Measurements from ENCODE around the gene TMEM209.
"Not testable (repeated sequence)": the region's sequence is repeated elsewhere in the genome, so short reads cannot be mapped to it uniquely, and the experiment has no call there.

TMEM209 gene

DNA sequence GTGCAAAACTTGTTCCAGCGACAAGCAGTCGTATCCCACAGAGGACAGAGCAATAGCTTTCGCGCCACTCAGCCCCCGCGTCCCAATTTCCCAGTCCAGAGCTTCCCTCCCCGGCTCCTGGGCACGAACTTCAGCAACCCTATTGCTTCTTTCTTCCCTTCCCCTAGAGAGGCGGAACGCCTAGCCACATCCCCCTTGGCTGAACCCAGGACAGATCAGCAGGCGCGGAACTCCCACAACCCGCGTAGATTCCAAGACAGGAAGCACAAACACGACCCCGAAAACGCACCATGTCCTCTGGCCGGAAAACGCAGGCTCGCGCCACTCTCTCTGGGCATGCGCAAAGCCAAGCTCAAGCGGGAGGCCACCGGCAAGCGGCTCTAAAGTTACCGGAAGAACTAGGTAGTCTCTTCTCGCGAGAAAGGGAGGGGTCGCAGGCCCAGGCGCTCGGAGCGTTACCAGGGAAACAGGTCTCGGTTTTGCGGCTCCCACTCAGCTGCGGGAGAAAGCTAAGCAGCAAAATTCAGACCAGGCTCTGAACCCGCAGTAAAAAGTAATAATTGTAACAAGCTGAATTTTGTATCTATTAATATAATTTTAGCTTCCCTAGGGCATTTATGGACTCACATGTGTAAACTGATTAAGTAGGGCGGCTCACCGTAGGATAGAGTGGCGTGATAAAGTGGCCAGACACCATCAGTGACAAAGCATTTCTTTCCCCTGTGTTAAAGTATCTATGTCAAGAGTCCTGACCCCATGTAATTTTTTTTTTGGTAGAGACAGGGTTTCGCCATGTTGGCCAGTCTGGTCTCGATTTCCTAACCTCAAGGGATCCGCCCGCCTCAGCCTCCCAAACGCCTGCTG is at the start of gene TMEM209:
Gene TMEM209 (minus strand): TSS at position 323 of the 864 bp plus-strand sequence. CDS start 31 bp downstream, at position 292.
- TF ChIP-seq, protein P1, sequence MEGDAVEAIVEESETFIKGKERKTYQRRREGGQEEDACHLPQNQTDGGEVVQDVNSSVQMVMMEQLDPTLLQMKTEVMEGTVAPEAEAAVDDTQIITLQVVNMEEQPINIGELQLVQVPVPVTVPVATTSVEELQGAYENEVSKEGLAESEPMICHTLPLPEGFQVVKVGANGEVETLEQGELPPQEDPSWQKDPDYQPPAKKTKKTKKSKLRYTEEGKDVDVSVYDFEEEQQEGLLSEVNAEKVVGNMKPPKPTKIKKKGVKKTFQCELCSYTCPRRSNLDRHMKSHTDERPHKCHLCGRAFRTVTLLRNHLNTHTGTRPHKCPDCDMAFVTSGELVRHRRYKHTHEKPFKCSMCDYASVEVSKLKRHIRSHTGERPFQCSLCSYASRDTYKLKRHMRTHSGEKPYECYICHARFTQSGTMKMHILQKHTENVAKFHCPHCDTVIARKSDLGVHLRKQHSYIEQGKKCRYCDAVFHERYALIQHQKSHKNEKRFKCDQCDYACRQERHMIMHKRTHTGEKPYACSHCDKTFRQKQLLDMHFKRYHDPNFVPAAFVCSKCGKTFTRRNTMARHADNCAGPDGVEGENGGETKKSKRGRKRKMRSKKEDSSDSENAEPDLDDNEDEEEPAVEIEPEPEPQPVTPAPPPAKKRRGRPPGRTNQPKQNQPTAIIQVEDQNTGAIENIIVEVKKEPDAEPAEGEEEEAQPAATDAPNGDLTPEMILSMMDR (IDR thresholded peaks at IDR 0.05; ENCODE audit: low read depth, low read length, missing control alignments) = no peak
- peak; percentile 94 for DNase-seq (ENCODE audit: extremely low read depth, low read depth)
- H3K4me3 ChIP-seq (replicated peaks; ENCODE audit: low read depth, low read length) = peak within 1 kb of the TSS; percentile 82

DNA sequence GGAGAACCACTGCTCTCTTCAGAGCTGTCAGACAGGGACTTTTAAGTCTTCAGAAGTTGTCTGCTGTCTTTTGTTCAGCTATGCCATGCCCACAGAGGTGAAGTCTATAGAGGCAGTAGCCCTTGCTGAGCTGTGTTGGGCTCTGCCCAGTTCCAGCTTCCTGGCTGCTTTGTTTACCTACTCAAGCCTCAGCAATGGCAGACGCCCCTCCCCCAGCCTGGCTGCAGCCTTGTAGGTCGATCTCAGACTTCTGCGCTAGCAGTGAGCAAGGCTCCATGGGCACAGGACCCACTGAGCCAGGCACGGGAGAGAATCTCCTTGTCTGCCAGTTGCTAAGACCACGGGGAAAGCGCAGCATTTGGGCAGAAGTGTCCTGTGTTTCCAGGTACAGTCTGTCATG is 49.3 kb upstream of the TMEM209 start:
- H3K4me3 ChIP-seq (replicated peaks; ENCODE audit: low read depth, low read length) = no peak overlapping the region
- DNase-seq (ENCODE audit: extremely low read depth, low read depth) = no peak
- TF ChIP-seq, protein P1 (IDR thresholded peaks at IDR 0.05; ENCODE audit: low read depth, low read length, missing control alignments) = no peak

DNA sequence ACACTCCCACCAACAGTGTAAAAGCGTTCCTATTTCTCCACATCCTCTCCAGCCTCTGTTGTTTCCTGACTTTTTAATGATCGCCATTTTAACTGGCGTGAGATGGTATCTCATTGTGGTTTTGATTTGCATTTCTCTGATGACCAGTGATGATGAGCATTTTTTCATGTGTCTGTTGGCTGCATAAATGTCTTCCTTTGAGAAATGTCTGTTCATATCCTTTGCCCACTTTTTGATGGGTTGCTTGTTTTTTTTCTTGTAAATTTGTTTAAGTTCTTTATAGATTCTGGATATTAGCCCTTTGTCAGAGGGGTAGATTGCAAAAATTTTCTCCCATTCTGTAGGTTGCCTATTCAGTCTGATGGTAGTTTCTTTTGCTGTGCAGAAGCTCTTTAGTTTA is 44.4 kb upstream of the TMEM209 start:
- DNase-seq (ENCODE audit: extremely low read depth, low read depth); H3K4me3 ChIP-seq (replicated peaks; ENCODE audit: low read depth, low read length): not testable (repeated sequence)

DNA sequence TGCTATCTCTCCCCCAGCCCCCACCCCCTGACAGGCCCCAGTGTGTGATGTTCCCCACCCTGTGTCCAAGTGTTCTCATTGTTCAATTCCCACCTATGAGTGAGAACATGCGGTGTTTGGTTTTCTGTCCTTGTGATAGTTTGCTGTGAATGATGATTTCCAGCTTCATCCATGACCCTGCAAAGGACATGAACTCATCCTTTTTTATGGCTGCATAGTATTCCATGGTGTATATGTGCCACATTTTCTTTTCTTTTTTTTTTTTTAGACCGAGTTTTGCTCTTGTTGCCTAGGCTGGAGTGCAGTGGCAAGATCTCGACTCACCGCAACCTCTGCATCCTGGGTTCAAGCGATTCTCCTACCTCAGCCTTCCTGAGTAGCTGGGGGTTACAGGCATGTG is 43.6 kb upstream of the TMEM209 start:
- H3K4me3 ChIP-seq (replicated peaks; ENCODE audit: low read depth, low read length); DNase-seq (ENCODE audit: extremely low read depth, low read depth): not testable (repeated sequence)

DNA sequence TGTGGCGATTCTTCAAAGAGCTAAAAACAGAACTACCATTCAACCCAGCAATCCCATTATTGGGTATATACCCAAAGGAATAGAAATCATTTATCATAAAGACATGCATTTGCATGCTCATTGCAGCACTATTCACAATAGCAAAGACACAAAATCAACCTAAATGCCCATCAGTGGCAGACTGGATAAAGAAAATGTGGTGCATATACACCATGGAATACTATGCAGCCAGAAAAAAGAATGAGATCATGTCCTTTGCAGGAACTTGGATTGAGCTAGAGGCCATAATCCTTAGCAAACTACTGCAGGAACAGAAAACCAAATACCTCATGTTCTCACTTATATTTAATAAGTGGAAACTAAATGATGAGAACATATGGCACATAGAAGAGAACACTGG is 41.3 kb upstream of the TMEM209 start:
- not testable (repeated sequence) for DNase-seq (ENCODE audit: extremely low read depth, low read depth)

DNA sequence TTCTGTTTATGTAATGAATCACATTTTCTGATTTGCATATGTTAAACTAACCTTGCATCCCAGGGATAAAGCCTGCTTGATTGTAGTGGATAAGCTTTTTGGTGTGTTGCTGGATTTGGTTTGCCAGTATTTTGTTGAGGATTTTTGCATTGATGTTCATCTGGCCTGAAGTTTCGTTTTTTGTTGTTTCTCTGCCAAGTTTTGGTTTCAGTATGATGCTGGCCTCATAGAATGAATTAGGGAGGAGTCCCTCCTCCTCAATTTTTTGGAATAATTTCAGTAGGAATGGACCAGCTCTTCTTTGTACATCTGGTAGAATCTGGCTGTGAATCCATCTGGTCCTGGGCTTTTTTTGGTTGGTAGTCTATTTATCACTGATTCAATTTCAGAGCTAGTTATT is 38.3 kb upstream of the TMEM209 start:
- not testable (repeated sequence) for H3K4me3 ChIP-seq (replicated peaks; ENCODE audit: low read depth, low read length); DNase-seq (ENCODE audit: extremely low read depth, low read depth)

More for the DNA sequence above, 41.3 kb upstream of the TMEM209 start:
- H3K4me3 ChIP-seq (replicated peaks; ENCODE audit: low read depth, low read length) = not testable (repeated sequence)

DNA sequence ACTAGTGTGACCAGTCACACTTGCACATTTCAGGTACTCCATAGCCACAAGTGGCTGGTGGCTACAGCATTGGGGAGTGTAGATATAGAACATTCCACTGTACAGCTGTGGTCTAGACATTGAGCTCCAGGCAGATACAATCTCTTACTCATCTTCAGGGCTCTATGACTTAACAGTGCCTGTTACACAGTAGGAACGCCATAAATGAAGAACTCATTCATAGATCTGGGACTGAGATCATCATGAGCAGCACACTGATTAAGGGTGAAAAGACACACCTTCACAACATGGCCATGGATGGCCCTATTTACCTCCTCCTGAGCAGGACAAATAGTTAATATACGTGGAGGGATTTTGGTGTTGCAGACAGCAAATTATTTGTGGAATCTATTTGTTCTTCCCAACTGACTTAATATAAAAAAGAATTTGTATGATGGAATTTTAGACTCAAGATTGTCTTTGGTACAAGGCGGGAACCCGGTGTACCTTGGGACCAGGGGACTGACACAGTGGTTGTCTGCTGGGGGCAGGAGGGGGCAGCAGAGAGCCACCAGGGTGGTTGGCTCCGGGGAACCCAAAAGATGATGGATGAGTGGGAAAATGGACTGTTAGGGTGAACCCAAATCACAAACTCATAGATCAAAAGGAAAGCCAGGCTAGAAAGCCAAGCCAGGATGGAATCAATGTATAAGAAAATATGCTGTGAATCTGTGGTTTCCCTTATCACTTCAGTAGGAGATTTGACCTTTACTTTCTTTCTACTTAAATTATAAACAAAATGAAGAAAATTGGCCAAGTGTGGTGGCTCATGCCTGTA is 37.2 kb upstream of the TMEM209 start:
- peak; percentile 10 for DNase-seq (ENCODE audit: extremely low read depth, low read depth)
- no peak overlapping the region for H3K4me3 ChIP-seq (replicated peaks; ENCODE audit: low read depth, low read length)
- TF ChIP-seq, protein P1 (IDR thresholded peaks at IDR 0.05; ENCODE audit: low read depth, low read length, missing control alignments) = peak; percentile 95

DNA sequence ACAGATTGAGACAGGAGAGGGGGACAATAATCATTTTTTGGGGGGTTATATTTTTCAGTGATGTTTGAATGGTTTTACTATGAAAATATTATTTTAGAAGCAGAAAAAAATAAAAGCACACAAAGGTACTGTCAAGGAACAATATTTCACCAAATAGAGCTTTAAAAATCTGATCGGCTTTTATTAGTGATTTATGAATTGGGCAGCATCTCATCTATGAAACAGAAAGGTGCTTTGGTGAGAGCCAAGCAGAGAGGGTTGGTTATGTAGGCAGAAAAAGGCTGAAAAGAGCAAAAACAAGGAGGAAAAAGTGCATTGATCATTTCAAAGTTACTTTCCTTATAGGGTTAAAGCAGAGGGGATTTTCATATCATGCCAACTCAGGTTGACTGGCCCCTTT is 35.0 kb upstream of the TMEM209 start:
- TF ChIP-seq, protein P1 (IDR thresholded peaks at IDR 0.05; ENCODE audit: low read depth, low read length, missing control alignments) = no peak
- DNase-seq (ENCODE audit: extremely low read depth, low read depth) = no peak
- H3K4me3 ChIP-seq (replicated peaks; ENCODE audit: low read depth, low read length) = no peak overlapping the region

DNA sequence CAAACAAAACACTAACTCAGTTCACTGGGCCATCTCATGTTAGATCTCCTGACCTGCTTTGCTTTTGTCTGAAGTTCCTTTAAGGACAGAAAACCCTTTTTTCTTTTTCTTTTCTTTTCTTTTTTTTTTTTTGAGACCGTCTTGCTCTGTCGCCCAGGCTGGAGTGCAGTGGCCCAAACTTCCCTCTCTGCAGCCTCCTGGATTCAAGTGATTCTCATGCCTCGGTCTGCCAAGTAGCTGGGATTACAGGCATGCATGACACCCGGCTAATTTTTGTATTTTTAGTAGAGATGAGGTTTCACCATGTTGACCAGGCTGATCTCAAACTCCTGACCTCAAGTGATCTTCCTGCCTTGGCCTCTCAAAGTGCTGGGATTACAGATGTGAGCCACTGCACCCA is 31.2 kb upstream of the TMEM209 start:
- not testable (repeated sequence) for DNase-seq (ENCODE audit: extremely low read depth, low read depth); H3K4me3 ChIP-seq (replicated peaks; ENCODE audit: low read depth, low read length)
